GM12878 (cell line): ENCODE measurements around the gene RAMP1.

ENCODE experiments used
- CHD2 ChIP-seq: IDR thresholded peaks from 2 replicates; pipeline ENCODE4 v1.6.1; 2011; ENCODE audit warnings: low read depth, low read length, improper control_type of control experiment, borderline replicate concordance
- CREB1 ChIP-seq: IDR thresholded peaks from 2 replicates; pipeline ENCODE4 v1.6.1; 2012; ENCODE audit warnings: low read depth, mild to moderate bottlenecking, inconsistent platforms
- MYC ChIP-seq: IDR thresholded peaks from 2 replicates; pipeline ENCODE4 v1.6.1; 2011; ENCODE audit warnings: mild to moderate bottlenecking, low read length, moderate library complexity, inconsistent platforms; ENCODE audit not compliant: insufficient read depth, insufficient replicate concordance, insufficient read length, severe bottlenecking
- YY1 ChIP-seq: IDR thresholded peaks from 2 replicates; pipeline ENCODE4 v1.6.1; 2011; ENCODE audit warnings: low read depth, mild to moderate bottlenecking, low read length
- TF ChIP-seq, protein P1 (sequence below), 3 experiments: IDR thresholded peaks in 2 of 3; conservative IDR thresholded peaks in 1 of 3; 2 replicates each; pipeline ENCODE4 v1.5.1; 2011; ENCODE audit warnings: low read depth in 3 of 3, low read length in 3 of 3, mild to moderate bottlenecking in 3 of 3, control low read depth in 2 of 3, moderate library complexity in 2 of 3, inconsistent platforms in 1 of 3, mixed read lengths in 1 of 3; ENCODE audit not compliant: control insufficient read depth in 2 of 3, insufficient read depth in 1 of 3; ENCODE audit errors: extremely low read depth in 1 of 3
- TF ChIP-seq, protein P2 (sequence below): IDR thresholded peaks from 2 replicates; pipeline ENCODE4 v1.6.1; 2011; ENCODE audit warnings: low read depth, low read length, improper control_type of control experiment, borderline replicate concordance

DNA sequence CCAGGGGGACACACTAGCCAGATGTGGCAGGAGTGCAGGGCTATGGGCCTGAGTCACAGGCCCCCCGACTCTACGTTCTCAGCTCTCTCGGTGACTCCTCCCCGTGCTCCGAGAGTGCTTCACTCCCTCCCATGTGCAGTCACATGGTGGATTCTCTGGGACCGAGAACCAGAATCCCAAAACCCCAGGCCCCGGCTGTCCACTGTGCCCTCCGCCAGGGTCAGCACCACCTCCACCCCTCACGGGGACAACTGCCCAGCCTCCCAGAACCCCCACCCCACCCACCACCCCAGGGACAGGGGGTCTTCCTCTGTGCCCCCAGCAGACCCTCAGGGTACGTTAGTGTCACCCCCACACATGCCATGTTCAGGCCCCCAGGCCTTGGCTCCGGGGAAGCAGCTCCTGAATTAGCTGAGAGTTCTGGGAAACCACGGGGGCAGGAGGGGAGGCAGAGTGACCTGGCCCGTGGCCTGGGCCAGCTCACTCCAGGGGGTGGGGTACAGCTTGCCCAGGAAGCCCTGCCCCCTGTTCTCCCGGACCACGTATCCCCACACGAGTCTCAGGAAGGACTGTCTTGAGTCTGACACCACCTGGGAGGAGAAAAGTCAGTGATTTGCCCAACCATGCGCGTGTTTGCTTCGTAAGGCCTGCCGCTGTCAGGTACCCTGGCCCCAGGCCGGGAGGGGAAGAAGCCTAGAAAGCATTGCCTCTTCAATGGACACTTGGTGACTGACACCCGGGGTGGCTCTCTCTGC lies 4.4 kb downstream of the RAMP1 start:
- TF ChIP-seq YY1 (no peak), CHD2 (no peak), MYC (no peak), CREB1 (no peak)
- TF ChIP-seq, protein P1, sequence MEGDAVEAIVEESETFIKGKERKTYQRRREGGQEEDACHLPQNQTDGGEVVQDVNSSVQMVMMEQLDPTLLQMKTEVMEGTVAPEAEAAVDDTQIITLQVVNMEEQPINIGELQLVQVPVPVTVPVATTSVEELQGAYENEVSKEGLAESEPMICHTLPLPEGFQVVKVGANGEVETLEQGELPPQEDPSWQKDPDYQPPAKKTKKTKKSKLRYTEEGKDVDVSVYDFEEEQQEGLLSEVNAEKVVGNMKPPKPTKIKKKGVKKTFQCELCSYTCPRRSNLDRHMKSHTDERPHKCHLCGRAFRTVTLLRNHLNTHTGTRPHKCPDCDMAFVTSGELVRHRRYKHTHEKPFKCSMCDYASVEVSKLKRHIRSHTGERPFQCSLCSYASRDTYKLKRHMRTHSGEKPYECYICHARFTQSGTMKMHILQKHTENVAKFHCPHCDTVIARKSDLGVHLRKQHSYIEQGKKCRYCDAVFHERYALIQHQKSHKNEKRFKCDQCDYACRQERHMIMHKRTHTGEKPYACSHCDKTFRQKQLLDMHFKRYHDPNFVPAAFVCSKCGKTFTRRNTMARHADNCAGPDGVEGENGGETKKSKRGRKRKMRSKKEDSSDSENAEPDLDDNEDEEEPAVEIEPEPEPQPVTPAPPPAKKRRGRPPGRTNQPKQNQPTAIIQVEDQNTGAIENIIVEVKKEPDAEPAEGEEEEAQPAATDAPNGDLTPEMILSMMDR (IDR thresholded peaks at IDR 0.05 in 2 of 3, conservative IDR thresholded peaks at IDR 0.05 in 1 of 3; ENCODE audit: control insufficient read depth in 2 of 3, extremely low read depth in 1 of 3, insufficient read depth in 1 of 3, low read depth in 3 of 3, low read length in 3 of 3) = no peak
- TF ChIP-seq, protein P2, sequence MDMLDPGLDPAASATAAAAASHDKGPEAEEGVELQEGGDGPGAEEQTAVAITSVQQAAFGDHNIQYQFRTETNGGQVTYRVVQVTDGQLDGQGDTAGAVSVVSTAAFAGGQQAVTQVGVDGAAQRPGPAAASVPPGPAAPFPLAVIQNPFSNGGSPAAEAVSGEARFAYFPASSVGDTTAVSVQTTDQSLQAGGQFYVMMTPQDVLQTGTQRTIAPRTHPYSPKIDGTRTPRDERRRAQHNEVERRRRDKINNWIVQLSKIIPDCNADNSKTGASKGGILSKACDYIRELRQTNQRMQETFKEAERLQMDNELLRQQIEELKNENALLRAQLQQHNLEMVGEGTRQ = no peak
